ENCODE data around the gene C1QTNF3.

The C1QTNF3 gene

GRCh38 chr5:34005211-34005610 lies 37.8 kb downstream of the C1QTNF3 start:
- H3K4me3 ChIP-seq (replicated peaks in 1 of 2; ENCODE audit: low read depth in 2 of 2, low read length in 2 of 2), result no peak overlapping the region
- TF ChIP-seq CTCF (IDR thresholded peaks at IDR 0.05; ENCODE audit: low read depth, low read length), result no peak
- DNase-seq (ENCODE audit: low read depth in 2 of 2), result no peak

- no peak for DNase-seq (ENCODE audit: low read depth in 2 of 2)
- TF ChIP-seq CTCF (IDR thresholded peaks at IDR 0.05; ENCODE audit: low read depth, low read length), result no peak
- H3K4me3 ChIP-seq (replicated peaks in 1 of 2; ENCODE audit: low read depth in 2 of 2, low read length in 2 of 2), result no peak overlapping the region
These were observed 39.1 kb downstream of the C1QTNF3 start for GRCh38 chr5:34003941-34004340.

- no peak overlapping the region for H3K4me3 ChIP-seq (replicated peaks in 1 of 2; ENCODE audit: low read depth in 2 of 2, low read length in 2 of 2)
- TF ChIP-seq CTCF (IDR thresholded peaks at IDR 0.05; ENCODE audit: low read depth, low read length), result no peak
- peak in 1 of 2 donors; percentile 67 for DNase-seq (ENCODE audit: low read depth in 2 of 2)
These were observed 40.2 kb downstream of the C1QTNF3 start for GRCh38 chr5:34002629-34003328.

GRCh38 chr5:34001241-34001841 lies 41.7 kb downstream of the C1QTNF3 start:
- DNase-seq (ENCODE audit: low read depth in 2 of 2), result peak in 1 of 2 donors; percentile 46

GRCh38 chr5:33999978-34000377 lies 43.0 kb downstream of the C1QTNF3 start:
- no peak for DNase-seq (ENCODE audit: low read depth in 2 of 2)
- H3K4me3 ChIP-seq (replicated peaks in 1 of 2; ENCODE audit: low read depth in 2 of 2, low read length in 2 of 2), result no peak overlapping the region
- no peak for TF ChIP-seq CTCF (IDR thresholded peaks at IDR 0.05; ENCODE audit: low read depth, low read length)

More at GRCh38 chr5:34001241-34001841, 41.7 kb downstream of the C1QTNF3 start:
- no peak overlapping the region for H3K4me3 ChIP-seq (replicated peaks in 1 of 2; ENCODE audit: low read depth in 2 of 2, low read length in 2 of 2)
- TF ChIP-seq CTCF (IDR thresholded peaks at IDR 0.05; ENCODE audit: low read depth, low read length), result no peak

GRCh38 chr5:33997331-33997983 lies 45.6 kb downstream of the C1QTNF3 start:
- peak; percentile 66 for TF ChIP-seq CTCF (IDR thresholded peaks at IDR 0.05; ENCODE audit: low read depth, low read length)
- H3K4me3 ChIP-seq (replicated peaks in 1 of 2; ENCODE audit: low read depth in 2 of 2, low read length in 2 of 2), result no peak overlapping the region
- peak; percentile 89 to 91 for DNase-seq (ENCODE audit: low read depth in 2 of 2)
